HG03280 (cell line): ENCODE data around the gene TRMT1.
"Not testable (repeated sequence)": the region's sequence is repeated elsewhere in the genome, so short reads cannot be mapped to it uniquely, and the experiment has no call there.

Source experiments
- ATAC-seq: cut with Tn5 transposase; IDR thresholded peaks from one replicate; pipeline ENCODE4 v1.9.1; 2021; ENCODE audit warnings: mild to moderate bottlenecking, moderate library complexity; ENCODE audit not compliant: unreplicated experiment

Gene TRMT1

GRCh38 chr19:13116282-13117175, at the start of gene TRMT1:
Gene TRMT1 (minus strand): TSS chr19:13116740. CDS start chr19:13116399, 341 bp downstream.
- ATAC-seq = peak; percentile 53

- not testable (repeated sequence) for ATAC-seq
Measured at GRCh38 chr19:13166151-13166550, 49.6 kb upstream of the TRMT1 start.

GRCh38 chr19:13165162-13165997, 48.8 kb upstream of the TRMT1 start:
- ATAC-seq = no peak

GRCh38 chr19:13164343-13165161, 48.0 kb upstream of the TRMT1 start:
- no peak for ATAC-seq

GRCh38 chr19:13163609-13164342, 47.2 kb upstream of the TRMT1 start:
- ATAC-seq = no peak

- peak; percentile 34 for ATAC-seq
Measured at GRCh38 chr19:13162724-13163608, 46.4 kb upstream of the TRMT1 start.

- ATAC-seq = no peak
Measured at GRCh38 chr19:13160557-13160956, 44.0 kb upstream of the TRMT1 start.

GRCh38 chr19:13159713-13160112, 43.2 kb upstream of the TRMT1 start:
- no peak for ATAC-seq

- ATAC-seq = no peak
Measured at GRCh38 chr19:13155472-13156359, 39.2 kb upstream of the TRMT1 start.

GRCh38 chr19:13154911-13155471, 38.5 kb upstream of the TRMT1 start:
- ATAC-seq = no peak

GRCh38 chr19:13154241-13154778, 37.8 kb upstream of the TRMT1 start:
- no peak for ATAC-seq

- ATAC-seq = no peak
Measured at GRCh38 chr19:13153569-13154240, 37.2 kb upstream of the TRMT1 start.

- ATAC-seq = peak; percentile 30
Measured at GRCh38 chr19:13152974-13153568, 36.5 kb upstream of the TRMT1 start.

- ATAC-seq = peak; percentile 3
Measured at GRCh38 chr19:13152356-13152973, 35.9 kb upstream of the TRMT1 start.

- ATAC-seq = peak; percentile 44
Measured at GRCh38 chr19:13151605-13152355, 35.2 kb upstream of the TRMT1 start.
